ENCODE data around the gene MYH14. TPM values are rescaled to one million over a fixed set of nuclear protein-coding genes. Genes with fewer than 3 reads are reported as not detected.

Gene MYH14
- total and polyA plus RNA-seq, 9 of the 15 experiments (the other 6 are each of a cell fraction or from before 2014, with no cell fraction given) = 0.04 to 0.86 (median 0.19) TPM; not detected in 2

DNA sequence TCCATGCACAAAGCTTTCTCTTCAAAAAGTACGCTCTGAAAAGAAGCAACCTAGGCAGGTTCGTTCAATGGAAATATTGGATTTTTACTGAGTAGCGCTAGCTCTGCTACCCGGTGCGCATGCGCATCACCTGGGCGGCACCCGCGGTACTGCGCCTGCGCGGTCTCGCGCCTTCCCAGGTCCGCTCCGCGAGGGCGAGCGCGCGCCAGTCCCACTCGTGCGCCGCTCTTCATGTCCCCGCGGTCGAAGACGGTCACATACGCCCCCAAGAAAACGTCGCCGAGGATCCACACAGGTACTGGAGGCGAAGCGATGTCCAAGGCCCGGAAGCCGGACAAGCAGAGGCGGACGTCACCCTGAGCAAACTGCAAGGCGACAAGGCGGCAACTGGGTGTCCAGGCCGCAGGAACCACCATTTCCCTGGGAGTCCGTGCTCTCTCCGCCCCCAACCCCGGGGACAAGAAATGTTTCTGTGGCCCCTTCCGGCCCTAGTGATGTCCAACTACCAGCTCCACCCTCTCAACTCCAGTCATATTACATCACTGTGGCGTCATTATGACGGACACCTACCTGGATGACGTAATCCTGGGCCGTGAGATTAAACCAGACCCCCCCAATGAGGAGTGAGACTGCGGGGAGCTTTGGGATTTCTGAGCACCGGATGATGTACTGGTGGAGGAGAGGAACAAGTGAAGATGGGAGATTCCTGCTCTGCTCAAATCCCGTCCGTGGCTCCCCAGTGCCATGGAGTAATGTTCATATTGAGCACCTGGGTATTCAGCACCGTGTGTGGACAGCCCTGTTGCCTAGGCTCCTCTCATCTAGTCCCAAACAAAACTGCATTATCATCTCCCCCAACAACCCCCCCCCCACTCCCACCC, 130.6 kb downstream of the MYH14 start (continued):
- TF ChIP-seq, protein P1, sequence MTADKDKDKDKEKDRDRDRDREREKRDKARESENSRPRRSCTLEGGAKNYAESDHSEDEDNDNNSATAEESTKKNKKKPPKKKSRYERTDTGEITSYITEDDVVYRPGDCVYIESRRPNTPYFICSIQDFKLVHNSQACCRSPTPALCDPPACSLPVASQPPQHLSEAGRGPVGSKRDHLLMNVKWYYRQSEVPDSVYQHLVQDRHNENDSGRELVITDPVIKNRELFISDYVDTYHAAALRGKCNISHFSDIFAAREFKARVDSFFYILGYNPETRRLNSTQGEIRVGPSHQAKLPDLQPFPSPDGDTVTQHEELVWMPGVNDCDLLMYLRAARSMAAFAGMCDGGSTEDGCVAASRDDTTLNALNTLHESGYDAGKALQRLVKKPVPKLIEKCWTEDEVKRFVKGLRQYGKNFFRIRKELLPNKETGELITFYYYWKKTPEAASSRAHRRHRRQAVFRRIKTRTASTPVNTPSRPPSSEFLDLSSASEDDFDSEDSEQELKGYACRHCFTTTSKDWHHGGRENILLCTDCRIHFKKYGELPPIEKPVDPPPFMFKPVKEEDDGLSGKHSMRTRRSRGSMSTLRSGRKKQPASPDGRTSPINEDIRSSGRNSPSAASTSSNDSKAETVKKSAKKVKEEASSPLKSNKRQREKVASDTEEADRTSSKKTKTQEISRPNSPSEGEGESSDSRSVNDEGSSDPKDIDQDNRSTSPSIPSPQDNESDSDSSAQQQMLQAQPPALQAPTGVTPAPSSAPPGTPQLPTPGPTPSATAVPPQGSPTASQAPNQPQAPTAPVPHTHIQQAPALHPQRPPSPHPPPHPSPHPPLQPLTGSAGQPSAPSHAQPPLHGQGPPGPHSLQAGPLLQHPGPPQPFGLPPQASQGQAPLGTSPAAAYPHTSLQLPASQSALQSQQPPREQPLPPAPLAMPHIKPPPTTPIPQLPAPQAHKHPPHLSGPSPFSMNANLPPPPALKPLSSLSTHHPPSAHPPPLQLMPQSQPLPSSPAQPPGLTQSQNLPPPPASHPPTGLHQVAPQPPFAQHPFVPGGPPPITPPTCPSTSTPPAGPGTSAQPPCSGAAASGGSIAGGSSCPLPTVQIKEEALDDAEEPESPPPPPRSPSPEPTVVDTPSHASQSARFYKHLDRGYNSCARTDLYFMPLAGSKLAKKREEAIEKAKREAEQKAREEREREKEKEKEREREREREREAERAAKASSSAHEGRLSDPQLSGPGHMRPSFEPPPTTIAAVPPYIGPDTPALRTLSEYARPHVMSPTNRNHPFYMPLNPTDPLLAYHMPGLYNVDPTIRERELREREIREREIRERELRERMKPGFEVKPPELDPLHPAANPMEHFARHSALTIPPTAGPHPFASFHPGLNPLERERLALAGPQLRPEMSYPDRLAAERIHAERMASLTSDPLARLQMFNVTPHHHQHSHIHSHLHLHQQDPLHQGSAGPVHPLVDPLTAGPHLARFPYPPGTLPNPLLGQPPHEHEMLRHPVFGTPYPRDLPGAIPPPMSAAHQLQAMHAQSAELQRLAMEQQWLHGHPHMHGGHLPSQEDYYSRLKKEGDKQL (CRISPR knock-in tag; IDR thresholded peaks at IDR 0.05; ENCODE audit: borderline replicate concordance) = no peak
- TF ChIP-seq HDAC2 (IDR thresholded peaks at IDR 0.05) = peak; percentile 81
- TF ChIP-seq, protein P2, sequence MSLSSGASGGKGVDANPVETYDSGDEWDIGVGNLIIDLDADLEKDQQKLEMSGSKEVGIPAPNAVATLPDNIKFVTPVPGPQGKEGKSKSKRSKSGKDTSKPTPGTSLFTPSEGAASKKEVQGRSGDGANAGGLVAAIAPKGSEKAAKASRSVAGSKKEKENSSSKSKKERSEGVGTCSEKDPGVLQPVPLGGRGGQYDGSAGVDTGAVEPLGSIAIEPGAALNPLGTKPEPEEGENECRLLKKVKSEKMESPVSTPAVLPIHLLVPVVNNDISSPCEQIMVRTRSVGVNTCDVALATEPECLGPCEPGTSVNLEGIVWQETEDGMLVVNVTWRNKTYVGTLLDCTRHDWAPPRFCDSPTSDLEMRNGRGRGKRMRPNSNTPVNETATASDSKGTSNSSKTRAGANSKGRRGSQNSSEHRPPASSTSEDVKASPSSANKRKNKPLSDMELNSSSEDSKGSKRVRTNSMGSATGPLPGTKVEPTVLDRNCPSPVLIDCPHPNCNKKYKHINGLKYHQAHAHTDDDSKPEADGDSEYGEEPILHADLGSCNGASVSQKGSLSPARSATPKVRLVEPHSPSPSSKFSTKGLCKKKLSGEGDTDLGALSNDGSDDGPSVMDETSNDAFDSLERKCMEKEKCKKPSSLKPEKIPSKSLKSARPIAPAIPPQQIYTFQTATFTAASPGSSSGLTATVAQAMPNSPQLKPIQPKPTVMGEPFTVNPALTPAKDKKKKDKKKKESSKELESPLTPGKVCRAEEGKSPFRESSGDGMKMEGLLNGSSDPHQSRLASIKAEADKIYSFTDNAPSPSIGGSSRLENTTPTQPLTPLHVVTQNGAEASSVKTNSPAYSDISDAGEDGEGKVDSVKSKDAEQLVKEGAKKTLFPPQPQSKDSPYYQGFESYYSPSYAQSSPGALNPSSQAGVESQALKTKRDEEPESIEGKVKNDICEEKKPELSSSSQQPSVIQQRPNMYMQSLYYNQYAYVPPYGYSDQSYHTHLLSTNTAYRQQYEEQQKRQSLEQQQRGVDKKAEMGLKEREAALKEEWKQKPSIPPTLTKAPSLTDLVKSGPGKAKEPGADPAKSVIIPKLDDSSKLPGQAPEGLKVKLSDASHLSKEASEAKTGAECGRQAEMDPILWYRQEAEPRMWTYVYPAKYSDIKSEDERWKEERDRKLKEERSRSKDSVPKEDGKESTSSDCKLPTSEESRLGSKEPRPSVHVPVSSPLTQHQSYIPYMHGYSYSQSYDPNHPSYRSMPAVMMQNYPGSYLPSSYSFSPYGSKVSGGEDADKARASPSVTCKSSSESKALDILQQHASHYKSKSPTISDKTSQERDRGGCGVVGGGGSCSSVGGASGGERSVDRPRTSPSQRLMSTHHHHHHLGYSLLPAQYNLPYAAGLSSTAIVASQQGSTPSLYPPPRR (CRISPR knock-in tag; IDR thresholded peaks at IDR 0.05; ENCODE audit: borderline replicate concordance) = 0 out of 2 replicates have a peak, but pooled peaks have one; percentile 69
- TF ChIP-seq NBN (IDR thresholded peaks at IDR 0.05; ENCODE audit: low read depth) = peak; percentile 94
- TF ChIP-seq, protein P3, sequence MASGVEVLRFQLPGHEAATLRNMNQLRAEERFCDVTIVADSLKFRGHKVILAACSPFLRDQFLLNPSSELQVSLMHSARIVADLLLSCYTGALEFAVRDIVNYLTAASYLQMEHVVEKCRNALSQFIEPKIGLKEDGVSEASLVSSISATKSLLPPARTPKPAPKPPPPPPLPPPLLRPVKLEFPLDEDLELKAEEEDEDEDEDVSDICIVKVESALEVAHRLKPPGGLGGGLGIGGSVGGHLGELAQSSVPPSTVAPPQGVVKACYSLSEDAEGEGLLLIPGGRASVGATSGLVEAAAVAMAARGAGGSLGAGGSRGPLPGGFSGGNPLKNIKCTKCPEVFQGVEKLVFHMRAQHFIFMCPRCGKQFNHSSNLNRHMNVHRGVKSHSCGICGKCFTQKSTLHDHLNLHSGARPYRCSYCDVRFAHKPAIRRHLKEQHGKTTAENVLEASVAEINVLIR (CRISPR knock-in tag; IDR thresholded peaks at IDR 0.05) = peak; percentile 96
- peak; percentile 75 for TF ChIP-seq ESRRA (IDR thresholded peaks at IDR 0.05; ENCODE audit: borderline replicate concordance, low read depth)
- peak; percentile 98 for TF ChIP-seq NCOA1 (IDR thresholded peaks at IDR 0.05; ENCODE audit: low read depth)
- TF ChIP-seq POLR2AphosphoS5 (IDR thresholded peaks at IDR 0.05; ENCODE audit: control insufficient read depth, insufficient read depth, low read depth, low read length) = peak; percentile 65
- TF ChIP-seq JUN (IDR thresholded peaks at IDR 0.05; ENCODE audit: borderline replicate concordance, low read depth, low read length) = peak; percentile 61
- peak; percentile 8; the same call in 1 of the 2 replicates for TF ChIP-seq JUN (CRISPR knock-in tag; IDR thresholded peaks at IDR 0.05; ENCODE audit: borderline replicate concordance)
- peak; percentile 96 for TF ChIP-seq ZFX (CRISPR knock-in tag; IDR thresholded peaks at IDR 0.05)
- TF ChIP-seq ZNF408 (CRISPR knock-in tag; IDR thresholded peaks at IDR 0.05; ENCODE audit: low read depth) = no peak
- 0 out of 2 replicates have a peak, but pooled peaks have one; percentile 12 for TF ChIP-seq LARP7 (IDR thresholded peaks at IDR 0.05)
- no peak for TF ChIP-seq ARHGAP35 (IDR thresholded peaks at IDR 0.05; ENCODE audit: partially characterized antibody)
- peak in 1 of 2 experiments; percentile 93; a peak in 2 of 4 replicates for TF ChIP-seq CSDE1 (IDR thresholded peaks at IDR 0.05)

All from K562 (cell line).